ENCODE results near the gene FAM193A.
"Not testable (repeated sequence)": the region's sequence is repeated elsewhere in the genome, so short reads cannot be mapped to it uniquely, and the experiment has no call there.

Gene FAM193A

DNA sequence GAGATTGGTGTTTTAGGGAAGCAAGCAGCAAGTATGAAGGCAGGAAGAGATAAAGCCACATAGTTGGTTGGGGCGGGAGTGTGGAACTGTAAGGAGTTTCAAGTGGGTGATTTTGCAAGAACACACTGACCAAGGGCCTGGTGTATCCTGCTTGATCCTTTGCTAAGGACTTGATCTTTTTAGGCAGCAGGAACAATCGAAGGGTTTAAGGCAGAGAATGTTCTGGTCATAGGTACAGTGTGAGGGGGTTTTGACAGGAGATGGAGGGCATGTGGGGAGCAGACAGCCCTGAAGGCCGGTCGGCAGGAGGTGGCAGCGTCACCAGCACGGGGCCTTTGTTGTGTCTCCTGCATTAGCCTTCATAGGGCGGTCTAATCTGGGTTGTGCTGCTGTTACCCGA lies 54.7 kb downstream of the FAM193A start:
- TF ChIP-seq, protein P1, sequence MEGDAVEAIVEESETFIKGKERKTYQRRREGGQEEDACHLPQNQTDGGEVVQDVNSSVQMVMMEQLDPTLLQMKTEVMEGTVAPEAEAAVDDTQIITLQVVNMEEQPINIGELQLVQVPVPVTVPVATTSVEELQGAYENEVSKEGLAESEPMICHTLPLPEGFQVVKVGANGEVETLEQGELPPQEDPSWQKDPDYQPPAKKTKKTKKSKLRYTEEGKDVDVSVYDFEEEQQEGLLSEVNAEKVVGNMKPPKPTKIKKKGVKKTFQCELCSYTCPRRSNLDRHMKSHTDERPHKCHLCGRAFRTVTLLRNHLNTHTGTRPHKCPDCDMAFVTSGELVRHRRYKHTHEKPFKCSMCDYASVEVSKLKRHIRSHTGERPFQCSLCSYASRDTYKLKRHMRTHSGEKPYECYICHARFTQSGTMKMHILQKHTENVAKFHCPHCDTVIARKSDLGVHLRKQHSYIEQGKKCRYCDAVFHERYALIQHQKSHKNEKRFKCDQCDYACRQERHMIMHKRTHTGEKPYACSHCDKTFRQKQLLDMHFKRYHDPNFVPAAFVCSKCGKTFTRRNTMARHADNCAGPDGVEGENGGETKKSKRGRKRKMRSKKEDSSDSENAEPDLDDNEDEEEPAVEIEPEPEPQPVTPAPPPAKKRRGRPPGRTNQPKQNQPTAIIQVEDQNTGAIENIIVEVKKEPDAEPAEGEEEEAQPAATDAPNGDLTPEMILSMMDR (IDR thresholded peaks at IDR 0.05) = no peak
- H3K27ac ChIP-seq = peak overlapping the region; percentile 79
- H3K4me1 ChIP-seq (ENCODE audit: control insufficient read depth in 1 of 2, insufficient read depth in 1 of 2, low read depth in 1 of 2, low read length in 1 of 2) = peaks cover 32 to 34% of the 10 kb centered on the region in 2 experiments
- no peaks in the 10 kb centered on the region for H3K9me3 ChIP-seq
- no peaks in the 10 kb centered on the region for H3K27me3 ChIP-seq
- H3K36me3 ChIP-seq = peaks cover 2% of the 10 kb centered on the region
- no peak overlapping the region for H3K4me3 ChIP-seq (ENCODE audit: low read depth in 1 of 2, low read length in 1 of 2)

DNA sequence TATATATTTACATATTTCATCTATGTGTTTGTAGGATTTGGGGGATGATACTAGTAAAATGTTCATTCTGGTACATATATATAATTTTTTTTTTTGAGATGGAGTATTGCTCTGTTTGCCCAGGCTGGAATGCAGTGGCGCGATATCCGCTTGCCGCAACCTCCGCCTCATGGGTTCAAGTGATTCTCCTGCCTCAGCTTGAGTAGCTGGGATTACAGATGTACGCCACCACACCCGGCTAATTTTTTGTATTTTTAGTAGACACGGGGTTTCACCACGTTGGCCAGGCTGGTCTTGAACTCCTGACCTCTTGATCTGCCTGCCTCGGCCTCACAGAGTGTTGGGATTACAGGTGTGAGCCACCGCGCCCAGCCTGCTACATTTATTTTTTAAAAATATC lies 55.6 kb downstream of the FAM193A start:
- Histone ChIP-seq H3K4me1 (ENCODE audit: control insufficient read depth in 1 of 2, insufficient read depth in 1 of 2, low read depth in 1 of 2, low read length in 1 of 2) (peaks cover 32 to 34% of the 10 kb centered on the region in 2 experiments), H3K27ac (peak overlapping the region; percentile 43)
- H3K36me3 ChIP-seq; H3K27me3 ChIP-seq; H3K9me3 ChIP-seq; H3K4me3 ChIP-seq (ENCODE audit: low read depth in 1 of 2, low read length in 1 of 2): not testable (repeated sequence)

DNA sequence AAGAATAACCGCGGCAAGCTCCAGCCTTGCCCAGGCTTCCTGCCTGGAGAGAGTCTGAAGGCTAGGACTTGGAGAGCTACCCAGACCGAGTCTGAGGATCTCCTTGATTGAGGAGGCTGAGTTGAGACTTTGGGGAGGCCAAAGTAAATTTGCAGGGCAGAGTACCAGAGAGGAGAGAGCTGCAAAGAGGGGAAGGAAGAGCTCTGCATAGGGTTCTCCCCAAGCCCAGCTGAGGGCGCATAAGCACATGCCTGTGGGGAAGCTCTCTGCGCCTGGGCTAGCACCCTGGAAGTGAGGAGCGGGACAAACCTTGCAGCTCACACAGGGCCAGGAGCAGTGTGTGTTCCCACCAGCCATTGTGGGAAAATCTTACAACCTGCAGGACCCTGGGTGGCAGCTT lies 56.1 kb downstream of the FAM193A start:
- Histone ChIP-seq H3K36me3 (peaks cover 7% of the 10 kb centered on the region), H3K9me3 (no peaks in the 10 kb centered on the region), H3K4me1 (ENCODE audit: control insufficient read depth in 1 of 2, insufficient read depth in 1 of 2, low read depth in 1 of 2, low read length in 1 of 2) (peaks cover 37 to 38% of the 10 kb centered on the region in 2 experiments), H3K4me3 (ENCODE audit: low read depth in 1 of 2, low read length in 1 of 2) (no peak overlapping the region), H3K27ac (peak overlapping the region; percentile 43), H3K27me3 (no peaks in the 10 kb centered on the region)
- TF ChIP-seq, protein P1 (IDR thresholded peaks at IDR 0.05) = no peak

DNA sequence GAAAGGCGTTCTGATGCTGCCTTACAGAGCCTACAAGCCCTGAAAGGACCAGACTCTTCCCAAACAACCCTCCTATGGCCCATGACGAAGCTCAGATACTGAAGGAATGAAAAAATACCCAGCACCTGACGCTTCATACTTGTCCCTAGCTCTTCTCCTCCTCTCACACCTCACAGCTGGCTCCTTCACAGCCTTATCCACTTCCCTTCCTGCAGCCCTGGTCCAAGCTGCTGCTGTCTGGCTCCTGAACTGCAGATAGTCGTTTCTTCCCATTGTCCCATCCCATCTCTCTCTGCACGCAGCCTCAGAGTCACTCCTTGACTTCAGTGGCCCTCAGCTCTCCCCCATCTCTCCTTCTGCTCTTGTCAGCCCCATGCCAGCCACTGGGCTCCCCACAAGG lies 56.6 kb downstream of the FAM193A start:
- Histone ChIP-seq H3K27ac (peak overlapping the region; percentile 43), H3K4me3 (ENCODE audit: low read depth in 1 of 2, low read length in 1 of 2) (no peak overlapping the region), H3K4me1 (ENCODE audit: control insufficient read depth in 1 of 2, insufficient read depth in 1 of 2, low read depth in 1 of 2, low read length in 1 of 2) (peaks cover 41 to 42% of the 10 kb centered on the region in 2 experiments), H3K27me3 (no peaks in the 10 kb centered on the region), H3K36me3 (peaks cover 7% of the 10 kb centered on the region), H3K9me3 (no peaks in the 10 kb centered on the region)
- TF ChIP-seq, protein P1 (IDR thresholded peaks at IDR 0.05) = no peak

DNA sequence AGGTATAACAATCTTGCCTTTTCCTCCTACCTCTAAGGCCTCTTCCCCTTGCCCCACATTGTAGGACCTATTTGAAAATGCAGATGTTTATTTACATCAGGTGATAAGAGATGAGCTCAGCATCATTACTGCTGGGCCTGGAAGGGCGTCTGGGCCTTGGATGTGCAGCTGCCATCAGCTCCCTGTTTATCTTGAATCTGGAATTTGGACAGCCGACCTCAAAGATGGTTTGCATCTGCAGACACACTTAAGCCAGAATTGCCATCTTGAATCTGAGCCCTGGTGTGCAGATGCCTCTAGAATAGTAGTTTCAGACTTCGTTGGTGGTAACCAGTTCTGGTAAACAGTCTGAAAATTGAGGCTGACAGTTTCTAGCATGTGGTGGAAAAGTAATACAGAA lies 59.0 kb downstream of the FAM193A start:
- Histone ChIP-seq H3K4me3 (ENCODE audit: low read depth in 1 of 2, low read length in 1 of 2) (no peak overlapping the region), H3K36me3 (peaks cover 7% of the 10 kb centered on the region), H3K27ac (no peak overlapping the region), H3K4me1 (ENCODE audit: control insufficient read depth in 1 of 2, insufficient read depth in 1 of 2, low read depth in 1 of 2, low read length in 1 of 2) (peaks cover 60% of the 10 kb centered on the region in 2 experiments), H3K9me3 (no peaks in the 10 kb centered on the region), H3K27me3 (no peaks in the 10 kb centered on the region)
- TF ChIP-seq, protein P1 (IDR thresholded peaks at IDR 0.05) = no peak

DNA sequence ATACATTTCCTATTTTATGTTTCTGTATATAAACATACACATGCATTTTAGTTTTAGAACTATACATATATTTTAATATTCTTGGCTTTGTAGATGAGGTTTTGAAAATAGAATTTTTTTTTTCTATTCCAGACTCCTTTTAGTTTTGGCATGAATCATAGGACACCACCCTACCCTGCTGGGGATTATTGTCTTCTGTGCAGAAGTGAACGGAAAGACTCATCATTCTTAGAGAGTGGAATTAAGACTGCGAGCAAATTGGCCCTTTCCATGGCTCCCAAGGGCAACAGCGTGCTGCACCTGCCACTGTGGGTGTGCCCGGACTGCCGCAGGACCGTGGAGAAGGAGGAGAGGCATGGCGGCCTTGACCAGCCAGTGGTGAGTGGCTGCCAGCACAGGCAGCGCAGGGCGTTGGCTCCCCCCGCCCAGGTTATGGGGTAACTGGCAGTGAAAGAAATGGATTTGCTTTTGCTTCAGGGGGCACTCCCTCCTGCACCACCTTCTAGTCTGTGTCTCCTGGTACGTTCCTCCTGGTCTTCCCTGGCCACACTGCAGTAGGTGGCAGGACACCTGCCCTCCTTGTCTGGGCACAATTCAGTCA lies 59.6 kb downstream of the FAM193A start:
- TF ChIP-seq, protein P1 (IDR thresholded peaks at IDR 0.05) = no peak
- Histone ChIP-seq H3K4me3 (ENCODE audit: low read depth in 1 of 2, low read length in 1 of 2) (no peak overlapping the region), H3K27ac (no peak overlapping the region), H3K27me3 (no peaks in the 10 kb centered on the region), H3K4me1 (ENCODE audit: control insufficient read depth in 1 of 2, insufficient read depth in 1 of 2, low read depth in 1 of 2, low read length in 1 of 2) (peaks cover 54% of the 10 kb centered on the region in 2 experiments), H3K9me3 (no peaks in the 10 kb centered on the region), H3K36me3 (peaks cover 11% of the 10 kb centered on the region)

Data from neutrophil (primary cell).